PC-3 (cell line): ENCODE measurements around the gene TWIST2. TPM values are rescaled to one million over a fixed set of nuclear protein-coding genes. Genes with fewer than 3 reads are reported as not detected.
A peak's percentile ranks its signal among the peaks of the same experiment; 100 is the strongest.

ENCODE experiments used
- ATAC-seq: fragments of 200-7000 bp; cut with Tn5 transposase; 2 replicates; pipeline ENCODE4 v1.9.1; 2020; ENCODE audit warnings: mild to moderate bottlenecking, moderate library complexity
- BruUV-seq: library from RNA; stranded (reverse); fragments of 400-500 nt; replicated peaks from 2 replicates; lab custom pipeline; 2021; lab: Mats Ljungman, UMichigan
- CTCF ChIA-PET: fragments of 300-600 bp; sonication (Branson Sonifier 250); formaldehyde crosslinking; loops from one replicate; lab custom pipeline; 2022; ENCODE audit warnings: antibody characterized with exemption; lab: Charles Lee
- POLR2A ChIA-PET: fragments of 300-600 bp; sonication (Branson Sonifier 250); formaldehyde crosslinking; loops from one replicate; lab custom pipeline; 2022; ENCODE audit warnings: antibody characterized with exemption; ENCODE audit not compliant: unreplicated experiment; lab: Charles Lee
- DNase-seq: peaks from one replicate; pipeline ENCODE4 v3.0.0-alpha.2; 2015
- H2AFZ ChIP-seq: fragments of 300-600 bp; sonication (generic); 2 replicates; pipeline ENCODE4 v1.6.0; 2016; ENCODE audit warnings: antibody characterized with exemption, low read length
- H3F3A ChIP-seq: fragments of 300-600 bp; sonication (generic); one replicate; pipeline ENCODE4 v1.6.0; 2017; ENCODE audit warnings: antibody characterized with exemption, low read length, control low read depth, mild to moderate bottlenecking; ENCODE audit not compliant: unreplicated experiment
- H3K27ac ChIP-seq: fragments of 300-600 bp; sonication (generic); 2 replicates; pipeline ENCODE4 v1.5.1; 2016; ENCODE audit warnings: mild to moderate bottlenecking, low read length
- H3K27me3 ChIP-seq: fragments of 300-600 bp; sonication (generic); 2 replicates; pipeline ENCODE4 v1.6.1; 2016; ENCODE audit warnings: low read length, mixed read lengths
- H3K36me3 ChIP-seq: fragments of 300-600 bp; sonication (generic); 2 replicates; pipeline ENCODE4 v1.6.1; 2016; ENCODE audit warnings: low read depth, mixed run types, low read length, mixed read lengths
- H3K4me1 ChIP-seq: fragments of 300-600 bp; sonication (generic); 2 replicates; pipeline ENCODE4 v1.5.1; 2016; ENCODE audit warnings: low read length; ENCODE audit not compliant: insufficient read depth
- H3K4me2 ChIP-seq: fragments of 300-600 bp; sonication (generic); 2 replicates; pipeline ENCODE4 v1.6.0; 2016; ENCODE audit warnings: low read length
- H3K4me3 ChIP-seq: fragments of 300-600 bp; sonication (generic); 2 replicates; pipeline ENCODE4 v1.5.1; 2016; ENCODE audit warnings: mild to moderate bottlenecking, low read length, mixed read lengths
- H3K79me2 ChIP-seq: fragments of 300-600 bp; sonication (generic); 2 replicates; pipeline ENCODE4 v1.6.1; 2017; ENCODE audit warnings: low read length, mixed read lengths
- H3K9ac ChIP-seq: fragments of 300-600 bp; sonication (generic); 2 replicates; pipeline ENCODE4 v1.6.0; 2016; ENCODE audit warnings: mild to moderate bottlenecking, low read length
- H3K9me2 ChIP-seq: fragments of 300-600 bp; sonication (generic); replicated peaks from 2 replicates; pipeline ENCODE4 v1.6.1; 2016; ENCODE audit warnings: mixed run types, low read length, mixed read lengths
- H3K9me3 ChIP-seq: fragments of 300-600 bp; sonication (generic); 2 replicates; pipeline ENCODE4 v1.6.1; 2016; ENCODE audit warnings: low read length, mixed read lengths
- H4K20me1 ChIP-seq: fragments of 300-600 bp; sonication (generic); 2 replicates; pipeline ENCODE4 v1.6.1; 2016; ENCODE audit warnings: low read length, mixed read lengths
- EZH2 ChIP-seq: fragments of 300-600 bp; sonication (generic); IDR thresholded peaks from one replicate; pipeline ENCODE4 v1.6.1; 2017; ENCODE audit warnings: antibody characterized with exemption, mild to moderate bottlenecking, low read length; ENCODE audit not compliant: unreplicated experiment
- EZH2phosphoT487 ChIP-seq: fragments of 300-600 bp; sonication (generic); IDR thresholded peaks from 2 replicates; pipeline ENCODE4 v1.6.1; 2018; ENCODE audit warnings: mild to moderate bottlenecking, antibody characterized with exemption, low read length, borderline replicate concordance
- intact Hi-C: fragments of 100-400 bp; cut with micrococcal nuclease; formaldehyde crosslinking; loops from 2 replicates; pipeline ENCODE4 v1.9.0; 2023
- total RNA-seq: library from RNA; depleted of rRNA; stranded (reverse); fragments of >200 nt; gene quantifications from 2 replicates; pipeline ENCODE4 v1.2.3, GENCODE V29; 2014
- TF ChIP-seq, protein P1 (sequence below): fragments of 300-600 bp; sonication (generic); conservative IDR thresholded peaks from 2 replicates; pipeline ENCODE4 v1.5.1; 2017; ENCODE audit warnings: antibody characterized with exemption, low read depth, mild to moderate bottlenecking, low read length

TWIST2 gene
- total RNA-seq, 1 experiment from 2014 or later: 4.4 TPM

GRCh38 chr2:238846628-238847418, 1.1 kb upstream of the TWIST2 start:
- TF ChIP-seq, protein P1, sequence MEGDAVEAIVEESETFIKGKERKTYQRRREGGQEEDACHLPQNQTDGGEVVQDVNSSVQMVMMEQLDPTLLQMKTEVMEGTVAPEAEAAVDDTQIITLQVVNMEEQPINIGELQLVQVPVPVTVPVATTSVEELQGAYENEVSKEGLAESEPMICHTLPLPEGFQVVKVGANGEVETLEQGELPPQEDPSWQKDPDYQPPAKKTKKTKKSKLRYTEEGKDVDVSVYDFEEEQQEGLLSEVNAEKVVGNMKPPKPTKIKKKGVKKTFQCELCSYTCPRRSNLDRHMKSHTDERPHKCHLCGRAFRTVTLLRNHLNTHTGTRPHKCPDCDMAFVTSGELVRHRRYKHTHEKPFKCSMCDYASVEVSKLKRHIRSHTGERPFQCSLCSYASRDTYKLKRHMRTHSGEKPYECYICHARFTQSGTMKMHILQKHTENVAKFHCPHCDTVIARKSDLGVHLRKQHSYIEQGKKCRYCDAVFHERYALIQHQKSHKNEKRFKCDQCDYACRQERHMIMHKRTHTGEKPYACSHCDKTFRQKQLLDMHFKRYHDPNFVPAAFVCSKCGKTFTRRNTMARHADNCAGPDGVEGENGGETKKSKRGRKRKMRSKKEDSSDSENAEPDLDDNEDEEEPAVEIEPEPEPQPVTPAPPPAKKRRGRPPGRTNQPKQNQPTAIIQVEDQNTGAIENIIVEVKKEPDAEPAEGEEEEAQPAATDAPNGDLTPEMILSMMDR: no peak
- TF ChIP-seq EZH2 (no peak), EZH2phosphoT487 (no peak)
- BruUV-seq: no TSS peak
- no peaks in the 10 kb centered on the region for H3K27me3 ChIP-seq
- H3F3A ChIP-seq: no peaks in the 10 kb centered on the region
- no peaks in the 10 kb centered on the region for H3K4me1 ChIP-seq
- no peaks in the 10 kb centered on the region for H3K9me3 ChIP-seq
- H3K36me3 ChIP-seq: no peaks in the 10 kb centered on the region
- H3K27ac ChIP-seq: no peak overlapping the region
- H2AFZ ChIP-seq: no peak overlapping the region
- H4K20me1 ChIP-seq: no peaks in the 10 kb centered on the region
- intact Hi-C loops: no loop called here
- no peak overlapping the region for H3K4me3 ChIP-seq
- ATAC-seq: no peak
- no peak overlapping the region for H3K9ac ChIP-seq
- no peak overlapping the region for H3K4me2 ChIP-seq
- ChIA-PET CTCF (no interaction called here), POLR2A (no interaction called here)
- no peak for DNase-seq
- no peaks in the 10 kb centered on the region for H3K79me2 ChIP-seq
- H3K9me2 ChIP-seq: no peaks in the 10 kb centered on the region

DNA sequence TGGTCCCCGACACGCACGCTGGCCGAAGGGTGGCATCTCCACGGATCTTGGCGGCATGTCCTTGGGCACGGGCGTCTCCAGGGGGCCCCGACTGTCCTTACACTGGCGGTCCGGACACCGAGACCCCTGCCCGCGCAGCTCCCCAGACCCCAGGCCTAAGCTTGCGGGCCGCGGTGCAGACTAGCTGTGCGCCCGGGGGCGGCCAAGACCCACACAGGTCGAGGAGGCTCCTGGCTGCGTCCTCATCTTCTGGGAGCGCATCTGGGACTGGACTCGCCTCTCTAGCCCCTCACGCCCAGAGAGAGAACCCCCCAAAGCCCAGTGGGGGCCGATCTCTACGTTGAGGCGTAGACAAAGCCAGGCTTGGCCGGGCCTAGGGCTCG, 475 bp upstream of the TWIST2 start:
- peak overlapping the region; percentile 34; the same call in 1 of the 2 replicates for H3K4me2 ChIP-seq
- peak overlapping the region; percentile 59; the same call in 1 of the 2 replicates for H2AFZ ChIP-seq
- H3F3A ChIP-seq: no peaks in the 10 kb centered on the region
- no peaks in the 10 kb centered on the region for H4K20me1 ChIP-seq
- no peaks in the 10 kb centered on the region for H3K9me2 ChIP-seq
- no peaks in the 10 kb centered on the region for H3K79me2 ChIP-seq
- TF ChIP-seq EZH2 (no peak), EZH2phosphoT487 (no peak)
- TF ChIP-seq, protein P1: no peak
- H3K27ac ChIP-seq: no peak overlapping the region
- DNase-seq: no peak
- BruUV-seq: no TSS peak
- H3K9me3 ChIP-seq: no peaks in the 10 kb centered on the region
- no peak overlapping the region for H3K9ac ChIP-seq
- peak overlapping the region; percentile 40; the same call in 1 of the 2 replicates for H3K4me3 ChIP-seq
- H3K36me3 ChIP-seq: no peaks in the 10 kb centered on the region
- no peaks in the 10 kb centered on the region for H3K27me3 ChIP-seq
- H3K4me1 ChIP-seq: no peaks in the 10 kb centered on the region
- CTCF ChIA-PET: no interaction called here
- intact Hi-C loops: no loop called here
- no peak for ATAC-seq
- POLR2A ChIA-PET: no interaction called here

GRCh38 chr2:238848691-238848975, 748 bp downstream of the TWIST2 start:
- ChIA-PET POLR2A (no interaction called here), CTCF (no interaction called here)
- ATAC-seq (no peak), DNase-seq (no peak)
- Histone ChIP-seq H3K27me3 (no peaks in the 10 kb centered on the region), H3K79me2 (no peaks in the 10 kb centered on the region), H2AFZ (no peak overlapping the region), H3K36me3 (no peaks in the 10 kb centered on the region), H3K4me3 (peak overlapping the region; percentile 58), H3K9me3 (no peaks in the 10 kb centered on the region), H3K9me2 (no peaks in the 10 kb centered on the region), H3F3A (no peaks in the 10 kb centered on the region), H3K9ac (no peak overlapping the region), H3K27ac (no peak overlapping the region), H3K4me2 (peak overlapping the region; percentile 56; the same call in 1 of the 2 replicates), H4K20me1 (no peaks in the 10 kb centered on the region), H3K4me1 (no peaks in the 10 kb centered on the region)
- no TSS peak for BruUV-seq
- intact Hi-C loops: no loop called here
- TF ChIP-seq EZH2phosphoT487: no peak
- TF ChIP-seq EZH2: no peak
